HG03280 (cell line): Measurements from ENCODE around the gene THNSL1.
"Not testable (repeated sequence)": the region's sequence is repeated elsewhere in the genome, so short reads cannot be mapped to it uniquely, and the experiment has no call there.

Experiments used
- ATAC-seq: cut with Tn5 transposase; IDR thresholded peaks from one replicate; pipeline ENCODE4 v1.9.1; 2021; ENCODE audit warnings: mild to moderate bottlenecking, moderate library complexity; ENCODE audit not compliant: unreplicated experiment

THNSL1 gene

GRCh38 chr10:24993237-24993958 is 23.0 kb upstream of the THNSL1 start:
- ATAC-seq: no peak

GRCh38 chr10:24995072-24995471 is 21.3 kb upstream of the THNSL1 start:
- no peak for ATAC-seq

DNA sequence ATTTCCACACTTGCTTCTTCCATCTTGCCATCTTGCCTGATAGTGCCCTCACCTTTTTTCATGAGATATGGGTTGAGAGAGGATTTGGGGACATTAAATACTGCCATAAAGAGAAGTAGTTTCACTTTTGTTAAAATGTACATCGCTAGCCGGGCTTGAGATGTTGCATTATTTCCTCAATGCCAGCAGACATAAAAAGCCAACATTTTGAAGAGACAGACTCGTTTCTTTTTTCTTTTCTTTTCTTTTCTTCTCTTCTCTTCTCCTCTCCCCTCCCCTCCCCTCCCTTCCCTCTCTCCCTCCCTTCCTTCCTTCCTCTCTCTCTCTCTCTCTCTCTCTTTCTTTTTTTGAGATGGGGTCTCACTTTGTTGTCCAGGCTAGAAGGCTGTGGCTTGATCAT is 18.4 kb upstream of the THNSL1 start:
- ATAC-seq: no peak

DNA sequence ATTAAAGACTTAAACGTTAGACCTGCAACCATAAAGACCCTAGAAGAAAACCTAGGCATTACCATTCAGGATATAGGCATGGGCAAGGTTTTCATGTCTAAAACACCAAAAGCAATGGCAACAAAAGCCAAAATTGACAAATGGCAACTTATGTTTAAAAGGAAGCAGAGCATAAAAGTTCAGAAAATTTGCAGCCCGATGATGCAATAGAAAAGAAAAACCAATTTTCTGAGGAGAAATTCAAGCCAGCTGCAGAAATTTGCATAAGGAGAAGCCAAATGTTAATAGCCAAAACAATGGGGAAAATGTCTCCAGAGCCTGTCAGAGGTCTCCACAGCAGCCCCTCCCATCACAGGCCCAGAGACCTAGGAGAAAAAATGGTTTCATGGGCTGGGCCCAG is 4.8 kb upstream of the THNSL1 start:
- ATAC-seq: not testable (repeated sequence)

- no peak for ATAC-seq
Measured at GRCh38 chr10:25014579-25014978, 1.8 kb upstream of the THNSL1 start.

DNA sequence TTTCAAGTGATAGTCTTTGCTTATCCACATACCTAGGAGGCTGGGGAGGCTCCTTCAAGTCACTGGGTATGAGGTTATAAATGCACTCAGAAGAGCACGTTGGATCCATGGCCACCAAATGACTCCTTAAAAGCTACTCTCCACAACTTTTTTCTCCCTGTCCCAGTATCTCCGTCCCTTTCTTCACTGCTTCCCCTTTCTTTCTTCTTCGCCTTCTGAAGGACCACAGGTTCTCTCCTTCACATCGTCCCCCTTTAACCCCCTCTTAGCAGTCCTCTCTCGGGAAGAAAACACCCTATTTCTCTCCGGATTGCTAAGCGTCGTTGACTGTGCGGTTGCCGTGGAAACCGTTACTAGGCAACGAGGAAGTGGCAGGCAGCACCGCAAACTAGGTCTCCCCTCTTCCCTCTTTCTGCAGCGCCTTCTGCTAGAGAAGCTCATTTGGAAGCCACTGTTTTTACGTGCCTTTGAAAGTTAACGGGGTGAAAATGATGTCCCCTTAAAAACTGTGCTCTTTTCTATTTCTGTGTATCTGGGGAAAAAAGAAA is 510 bp upstream of the THNSL1 start, which contains the start of gene ENKUR:
Gene ENKUR, minus strand, starts transcription at position 331 of the 548 bp plus-strand sequence. Its CDS starts 222 bp downstream, at position 109.
- ATAC-seq: peak; percentile 66

- no peak for ATAC-seq
Measured at GRCh38 chr10:25017154-25017590, 760 bp downstream of the THNSL1 start.

- ATAC-seq: no peak
Measured at GRCh38 chr10:25017661-25018060, 1.2 kb downstream of the THNSL1 start.

GRCh38 chr10:25018703-25019102 is 2.3 kb downstream of the THNSL1 start:
- no peak for ATAC-seq

DNA sequence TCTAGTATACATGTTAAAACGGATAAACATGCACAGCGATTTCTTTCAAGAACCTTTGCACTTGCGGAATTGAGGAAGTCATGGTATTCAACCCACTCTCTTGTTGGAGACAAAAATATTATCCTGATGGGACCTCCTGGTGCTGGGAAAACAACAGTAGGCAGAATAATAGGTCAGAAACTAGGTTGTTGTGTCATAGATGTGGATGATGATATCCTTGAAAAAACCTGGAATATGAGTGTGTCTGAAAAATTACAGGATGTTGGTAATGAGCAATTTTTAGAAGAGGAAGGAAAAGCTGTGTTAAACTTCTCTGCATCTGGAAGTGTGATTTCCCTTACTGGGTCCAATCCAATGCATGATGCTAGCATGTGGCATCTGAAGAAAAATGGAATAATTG is 6.9 kb downstream of the THNSL1 start:
- ATAC-seq: no peak

DNA sequence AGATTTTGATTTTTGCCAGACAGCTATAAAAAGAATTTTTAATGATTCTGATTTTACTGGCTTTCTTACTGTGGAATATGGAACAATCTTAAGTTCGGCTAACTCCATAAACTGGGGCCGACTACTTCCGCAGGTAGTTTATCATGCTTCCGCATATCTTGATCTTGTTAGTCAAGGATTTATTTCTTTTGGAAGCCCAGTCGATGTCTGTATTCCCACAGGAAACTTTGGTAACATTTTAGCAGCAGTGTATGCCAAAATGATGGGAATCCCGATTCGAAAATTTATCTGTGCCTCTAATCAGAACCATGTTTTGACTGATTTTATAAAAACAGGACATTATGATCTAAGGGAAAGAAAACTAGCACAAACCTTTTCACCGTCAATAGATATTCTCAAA is 8.1 kb downstream of the THNSL1 start:
- no peak for ATAC-seq

GRCh38 chr10:25026463-25026862 is 10.1 kb downstream of the THNSL1 start:
- no peak for ATAC-seq

GRCh38 chr10:25028711-25029110 is 12.3 kb downstream of the THNSL1 start:
- ATAC-seq: no peak

DNA sequence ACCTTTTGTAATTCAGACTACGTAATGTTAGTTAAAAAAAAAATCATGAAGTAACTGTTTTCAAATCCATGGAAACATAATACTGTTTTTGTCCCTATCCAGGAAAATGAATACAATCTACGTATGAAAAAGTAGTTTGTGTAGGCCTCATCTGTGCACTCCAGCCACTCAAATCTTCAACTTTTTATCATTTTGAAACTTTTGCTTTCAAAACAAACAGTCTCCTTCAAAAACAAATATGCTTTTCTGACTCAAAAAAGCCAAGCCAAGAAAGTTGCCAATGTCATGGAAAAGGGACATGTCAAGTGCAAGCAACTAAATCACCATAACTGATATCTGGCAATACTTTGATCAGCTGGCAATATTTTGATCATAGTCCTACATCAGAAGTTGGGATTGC is 13.1 kb downstream of the THNSL1 start:
- no peak for ATAC-seq

DNA sequence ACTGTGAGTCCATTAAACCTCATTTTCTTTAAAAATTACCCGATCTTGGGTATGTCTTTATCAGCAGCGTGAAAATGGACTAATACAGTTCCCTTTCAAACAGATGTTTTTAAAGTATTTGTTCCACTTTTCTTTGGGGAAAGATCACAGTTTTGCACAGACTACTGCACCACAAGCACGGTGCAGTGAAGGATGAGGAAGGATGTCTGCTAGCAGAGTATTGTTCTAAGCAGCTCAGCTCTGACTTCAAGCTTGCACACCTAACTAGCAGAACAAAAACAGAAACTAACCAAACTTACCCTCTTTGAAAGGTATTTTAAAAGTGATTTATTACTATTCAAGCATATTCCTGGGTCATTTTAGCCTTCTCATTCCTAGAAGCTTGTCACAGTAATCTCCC is 20.0 kb downstream of the THNSL1 start:
- no peak for ATAC-seq

GRCh38 chr10:25038325-25038724 is 21.9 kb downstream of the THNSL1 start:
- ATAC-seq: no peak

GRCh38 chr10:25039531-25039930 is 23.1 kb downstream of the THNSL1 start:
- ATAC-seq: no peak

- no peak for ATAC-seq
Measured at GRCh38 chr10:25046641-25047040, 30.2 kb downstream of the THNSL1 start.

DNA sequence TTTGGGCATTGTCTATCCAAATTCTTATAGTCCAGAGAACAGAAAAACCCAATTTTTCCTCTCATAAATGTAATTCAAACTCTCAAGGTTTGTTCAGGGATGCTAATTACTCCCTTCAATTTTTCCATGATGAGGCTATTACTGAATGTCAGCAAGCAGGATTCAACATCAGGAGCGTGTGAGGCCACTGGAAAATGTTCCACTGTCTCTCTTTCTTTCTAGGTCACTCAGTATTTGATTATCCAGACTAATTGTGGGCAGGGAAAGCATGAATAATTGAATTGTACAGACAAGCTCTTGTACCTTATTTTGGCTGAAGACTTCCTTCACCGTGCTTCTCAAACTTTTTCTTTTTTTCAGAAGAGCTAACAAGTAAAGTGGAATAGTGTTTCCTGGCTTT is 30.7 kb downstream of the THNSL1 start:
- ATAC-seq: no peak

- no peak for ATAC-seq
Measured at GRCh38 chr10:25047591-25048301, 31.3 kb downstream of the THNSL1 start.

- ATAC-seq: no peak
Measured at GRCh38 chr10:25048450-25048849, 32.0 kb downstream of the THNSL1 start.

DNA sequence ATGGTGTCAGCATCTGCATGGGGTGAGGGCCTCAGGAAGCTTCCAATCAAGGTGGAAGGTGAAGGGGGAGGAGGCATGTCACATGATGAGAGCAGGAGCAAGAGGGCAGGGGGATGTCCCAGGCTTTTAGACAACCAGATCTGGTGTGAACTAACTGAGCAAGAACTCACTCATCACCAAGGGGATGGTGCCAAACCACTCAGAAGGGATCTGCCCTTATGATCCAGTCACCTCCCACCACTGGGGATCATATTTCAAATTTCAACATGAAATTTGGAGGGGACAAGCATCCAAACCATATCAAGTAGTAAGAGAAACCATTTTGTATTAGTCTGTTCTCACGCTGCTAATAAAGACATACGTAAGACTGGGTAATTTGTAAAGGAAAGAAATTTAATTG is 33.6 kb downstream of the THNSL1 start:
- no peak for ATAC-seq
